ENCODE data around the gene AIFM1.

The AIFM1 gene

DNA sequence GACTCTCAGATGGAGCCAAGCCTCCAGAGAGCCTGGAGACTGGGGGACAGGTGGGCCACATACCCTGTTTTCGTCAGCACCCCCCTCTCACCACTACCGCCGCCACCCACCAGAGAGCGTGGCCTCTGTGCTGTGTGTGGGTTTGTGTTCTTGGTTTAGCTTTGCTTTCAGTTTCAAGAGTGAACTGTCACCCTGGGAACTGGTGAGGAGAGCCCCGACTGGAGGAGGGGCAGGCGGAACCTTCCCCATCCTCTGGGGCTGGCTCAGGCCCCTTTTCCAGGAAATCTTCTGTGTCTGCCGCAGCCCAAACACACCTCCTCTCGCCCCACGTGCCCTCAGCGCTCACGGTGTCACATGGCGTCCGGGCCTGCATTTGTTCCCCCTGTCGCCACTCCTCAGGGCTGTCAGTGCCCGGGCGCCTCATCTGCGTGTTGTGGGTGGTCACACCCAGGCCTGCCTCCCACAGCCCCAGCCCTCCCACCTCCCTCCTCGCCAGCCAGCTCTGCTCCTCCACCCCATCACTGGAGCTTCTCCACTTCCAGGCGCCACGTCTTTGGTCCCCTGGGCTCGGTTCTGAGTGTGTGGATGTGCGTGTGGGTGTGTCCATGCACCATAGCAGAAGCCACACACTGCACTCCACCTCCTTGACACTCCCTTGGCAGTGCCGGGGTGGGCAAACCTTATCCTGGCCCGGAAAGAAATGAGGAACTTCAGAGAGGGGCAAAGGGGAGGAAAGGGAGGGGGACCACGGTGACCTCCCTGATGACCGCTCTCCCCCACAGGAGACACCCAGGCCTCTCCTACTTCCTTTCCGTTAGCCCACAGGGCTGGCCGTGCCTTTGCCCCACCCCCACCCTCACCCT is 83.2 kb downstream of the AIFM1 start:
- peak; percentile 6 for TF ChIP-seq CTCF (conservative IDR thresholded peaks at IDR 0.05; ENCODE audit: control insufficient read depth, insufficient read depth, low read depth, low read length)
- DNase-seq (ENCODE audit: low read depth): no peak
- no peak overlapping the region for H3K4me3 ChIP-seq (ENCODE audit: control insufficient read depth, low read depth, low read length)

- DNase-seq (ENCODE audit: low read depth): no peak
- no peak for TF ChIP-seq CTCF (conservative IDR thresholded peaks at IDR 0.05; ENCODE audit: control insufficient read depth, insufficient read depth, low read depth, low read length)
- H3K4me3 ChIP-seq (ENCODE audit: control insufficient read depth, low read depth, low read length): no peak overlapping the region
Observed at GRCh38 chrX:130081421-130082045, 84.1 kb downstream of the AIFM1 start.

DNA sequence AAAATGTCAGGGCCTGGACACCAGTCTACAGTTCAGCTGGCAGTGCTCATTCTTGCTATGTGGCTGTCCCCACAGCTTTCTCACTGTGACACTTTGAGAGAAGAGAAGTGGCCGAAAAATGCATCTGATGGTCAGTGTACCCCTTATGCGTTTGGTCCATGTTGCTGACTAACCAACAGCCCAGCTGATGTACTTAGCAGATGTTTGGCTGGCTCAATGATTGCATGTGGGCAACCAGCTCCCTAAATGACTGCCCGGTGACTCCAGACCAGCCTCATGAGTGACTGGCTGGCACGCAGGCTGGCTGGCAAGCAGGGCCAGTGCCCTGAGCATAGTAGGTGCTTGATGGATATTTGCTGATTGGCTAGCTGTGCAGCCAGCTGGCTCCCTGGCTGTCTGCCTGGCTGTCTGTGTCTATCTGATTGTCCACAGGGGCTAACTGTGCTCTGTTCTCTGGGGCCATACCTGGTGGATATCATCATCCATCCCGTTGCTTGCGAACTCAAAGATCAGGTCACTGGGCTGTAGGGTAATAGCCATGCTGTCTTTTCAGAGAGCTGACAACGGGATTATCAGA is 84.8 kb downstream of the AIFM1 start:
- no peak for DNase-seq (ENCODE audit: low read depth)
- no peak overlapping the region for H3K4me3 ChIP-seq (ENCODE audit: control insufficient read depth, low read depth, low read length)
- no peak for TF ChIP-seq CTCF (conservative IDR thresholded peaks at IDR 0.05; ENCODE audit: control insufficient read depth, insufficient read depth, low read depth, low read length)

GRCh38 chrX:130079824-130080406 is 85.7 kb downstream of the AIFM1 start:
- H3K4me3 ChIP-seq (ENCODE audit: control insufficient read depth, low read depth, low read length): no peak overlapping the region
- peak; percentile 83 for DNase-seq (ENCODE audit: low read depth)

More at GRCh38 chrX:130079824-130080406, 85.7 kb downstream of the AIFM1 start:
- peak; percentile 82 for TF ChIP-seq CTCF (conservative IDR thresholded peaks at IDR 0.05; ENCODE audit: control insufficient read depth, insufficient read depth, low read depth, low read length)
